ENCODE measurements around the gene SH3D21. TPM values are rescaled to one million over a fixed set of nuclear protein-coding genes. Genes with fewer than 3 reads are reported as not detected.

The SH3D21 gene
- polyA plus RNA-seq, 1 donor from 2014 or later: 2.6 TPM

DNA sequence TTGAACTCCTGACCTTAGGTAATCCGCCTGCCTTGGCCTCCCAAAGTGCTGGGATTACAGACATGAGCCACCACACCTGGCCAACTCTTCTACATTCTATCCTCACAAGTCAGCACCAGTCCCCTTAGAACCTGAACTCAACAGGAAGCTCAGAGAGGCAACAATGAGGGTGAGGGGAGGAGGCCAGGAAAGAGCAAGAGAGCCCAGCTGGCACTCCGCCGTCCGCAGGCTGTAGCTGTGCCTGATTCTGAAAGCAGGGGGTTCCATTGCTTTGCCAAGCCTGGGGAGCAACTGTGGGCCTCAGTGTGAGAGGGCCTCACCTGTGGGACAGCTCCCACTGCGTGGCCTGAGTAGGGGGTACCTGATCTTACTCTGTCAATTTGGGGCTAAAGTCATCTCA, 60.9 kb downstream of the SH3D21 start:
- no peak overlapping the region for H3K27ac ChIP-seq (ENCODE audit: low read length)
- no peaks in the 10 kb centered on the region for H3F3A ChIP-seq (ENCODE audit: insufficient read depth, low read length, poor library complexity, severe bottlenecking)
- no peak overlapping the region for H3K9ac ChIP-seq (ENCODE audit: low read length)
- no peak overlapping the region for H3K4me3 ChIP-seq (ENCODE audit: low read length)
- H3K36me3 ChIP-seq (ENCODE audit: insufficient read depth, low read length): no peaks in the 10 kb centered on the region
- no peaks in the 10 kb centered on the region for H4K20me1 ChIP-seq (ENCODE audit: insufficient read depth)
- H3K27me3 ChIP-seq (ENCODE audit: insufficient read depth, low read depth, low read length): no peaks in the 10 kb centered on the region
- H2AFZ ChIP-seq (ENCODE audit: low read depth, low read length): no peak overlapping the region
- TF ChIP-seq SMC3 (conservative IDR thresholded peaks at IDR 0.05; ENCODE audit: poor library complexity) (no peak), MXI1 (conservative IDR thresholded peaks at IDR 0.05; ENCODE audit: poor library complexity, severe bottlenecking) (no peak), TAF1 (IDR thresholded peaks at IDR 0.05; ENCODE audit: low read depth) (no peak), RAD21 (conservative IDR thresholded peaks at IDR 0.05) (no peak), POLR2AphosphoS5 (IDR thresholded peaks at IDR 0.05) (no peak), EP300 (conservative IDR thresholded peaks at IDR 0.05; ENCODE audit: poor library complexity, severe bottlenecking) (no peak), EZH2 (IDR thresholded peaks at IDR 0.05; ENCODE audit: borderline replicate concordance, insufficient read depth, low read length, poor library complexity, severe bottlenecking) (no peak)
- TF ChIP-seq, protein P1, sequence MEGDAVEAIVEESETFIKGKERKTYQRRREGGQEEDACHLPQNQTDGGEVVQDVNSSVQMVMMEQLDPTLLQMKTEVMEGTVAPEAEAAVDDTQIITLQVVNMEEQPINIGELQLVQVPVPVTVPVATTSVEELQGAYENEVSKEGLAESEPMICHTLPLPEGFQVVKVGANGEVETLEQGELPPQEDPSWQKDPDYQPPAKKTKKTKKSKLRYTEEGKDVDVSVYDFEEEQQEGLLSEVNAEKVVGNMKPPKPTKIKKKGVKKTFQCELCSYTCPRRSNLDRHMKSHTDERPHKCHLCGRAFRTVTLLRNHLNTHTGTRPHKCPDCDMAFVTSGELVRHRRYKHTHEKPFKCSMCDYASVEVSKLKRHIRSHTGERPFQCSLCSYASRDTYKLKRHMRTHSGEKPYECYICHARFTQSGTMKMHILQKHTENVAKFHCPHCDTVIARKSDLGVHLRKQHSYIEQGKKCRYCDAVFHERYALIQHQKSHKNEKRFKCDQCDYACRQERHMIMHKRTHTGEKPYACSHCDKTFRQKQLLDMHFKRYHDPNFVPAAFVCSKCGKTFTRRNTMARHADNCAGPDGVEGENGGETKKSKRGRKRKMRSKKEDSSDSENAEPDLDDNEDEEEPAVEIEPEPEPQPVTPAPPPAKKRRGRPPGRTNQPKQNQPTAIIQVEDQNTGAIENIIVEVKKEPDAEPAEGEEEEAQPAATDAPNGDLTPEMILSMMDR (IDR thresholded peaks at IDR 0.05; ENCODE audit: poor library complexity, severe bottlenecking): no peak
- TF ChIP-seq, protein P2, sequence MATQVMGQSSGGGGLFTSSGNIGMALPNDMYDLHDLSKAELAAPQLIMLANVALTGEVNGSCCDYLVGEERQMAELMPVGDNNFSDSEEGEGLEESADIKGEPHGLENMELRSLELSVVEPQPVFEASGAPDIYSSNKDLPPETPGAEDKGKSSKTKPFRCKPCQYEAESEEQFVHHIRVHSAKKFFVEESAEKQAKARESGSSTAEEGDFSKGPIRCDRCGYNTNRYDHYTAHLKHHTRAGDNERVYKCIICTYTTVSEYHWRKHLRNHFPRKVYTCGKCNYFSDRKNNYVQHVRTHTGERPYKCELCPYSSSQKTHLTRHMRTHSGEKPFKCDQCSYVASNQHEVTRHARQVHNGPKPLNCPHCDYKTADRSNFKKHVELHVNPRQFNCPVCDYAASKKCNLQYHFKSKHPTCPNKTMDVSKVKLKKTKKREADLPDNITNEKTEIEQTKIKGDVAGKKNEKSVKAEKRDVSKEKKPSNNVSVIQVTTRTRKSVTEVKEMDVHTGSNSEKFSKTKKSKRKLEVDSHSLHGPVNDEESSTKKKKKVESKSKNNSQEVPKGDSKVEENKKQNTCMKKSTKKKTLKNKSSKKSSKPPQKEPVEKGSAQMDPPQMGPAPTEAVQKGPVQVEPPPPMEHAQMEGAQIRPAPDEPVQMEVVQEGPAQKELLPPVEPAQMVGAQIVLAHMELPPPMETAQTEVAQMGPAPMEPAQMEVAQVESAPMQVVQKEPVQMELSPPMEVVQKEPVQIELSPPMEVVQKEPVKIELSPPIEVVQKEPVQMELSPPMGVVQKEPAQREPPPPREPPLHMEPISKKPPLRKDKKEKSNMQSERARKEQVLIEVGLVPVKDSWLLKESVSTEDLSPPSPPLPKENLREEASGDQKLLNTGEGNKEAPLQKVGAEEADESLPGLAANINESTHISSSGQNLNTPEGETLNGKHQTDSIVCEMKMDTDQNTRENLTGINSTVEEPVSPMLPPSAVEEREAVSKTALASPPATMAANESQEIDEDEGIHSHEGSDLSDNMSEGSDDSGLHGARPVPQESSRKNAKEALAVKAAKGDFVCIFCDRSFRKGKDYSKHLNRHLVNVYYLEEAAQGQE (IDR thresholded peaks at IDR 0.05; ENCODE audit: borderline replicate concordance): no peak
- no peaks in the 10 kb centered on the region for H3K9me2 ChIP-seq (ENCODE audit: insufficient read depth, low read length)
- H3K9me3 ChIP-seq (ENCODE audit: low read length): no peaks in the 10 kb centered on the region
- H3K79me2 ChIP-seq (replicated peaks; ENCODE audit: insufficient read depth, low read length): peaks cover 3% of the 10 kb centered on the region
- H3K4me2 ChIP-seq (ENCODE audit: low read length): no peak overlapping the region

DNA sequence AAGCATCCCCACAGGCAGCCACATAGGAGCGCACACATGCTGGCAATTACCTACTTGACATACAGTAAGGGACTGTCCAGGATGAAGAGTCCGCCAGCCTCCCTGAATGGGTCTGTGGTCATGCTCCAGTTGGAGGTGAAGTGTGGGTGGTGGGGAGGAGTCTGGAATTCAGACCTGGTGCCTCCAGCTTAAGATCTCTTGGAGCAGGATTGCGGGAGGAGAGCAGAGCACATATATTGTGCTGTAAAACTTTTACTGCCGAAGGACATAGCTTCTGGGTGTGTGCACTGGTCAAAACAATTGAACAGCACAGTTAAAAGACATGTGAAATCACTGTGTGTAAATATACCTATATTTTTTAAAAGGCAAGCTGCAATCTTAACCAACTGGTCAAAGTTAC, 61.6 kb downstream of the SH3D21 start:
- no peak for TF ChIP-seq POLR2AphosphoS5 (IDR thresholded peaks at IDR 0.05)
- no peak for TF ChIP-seq MXI1 (conservative IDR thresholded peaks at IDR 0.05; ENCODE audit: poor library complexity, severe bottlenecking)
- TF ChIP-seq, protein P2 (IDR thresholded peaks at IDR 0.05; ENCODE audit: borderline replicate concordance): no peak
- TF ChIP-seq, protein P1 (IDR thresholded peaks at IDR 0.05; ENCODE audit: poor library complexity, severe bottlenecking): no peak
- no peak for TF ChIP-seq SMC3 (conservative IDR thresholded peaks at IDR 0.05; ENCODE audit: poor library complexity)
- TF ChIP-seq EP300 (conservative IDR thresholded peaks at IDR 0.05; ENCODE audit: poor library complexity, severe bottlenecking): no peak
- TF ChIP-seq RAD21 (conservative IDR thresholded peaks at IDR 0.05): no peak
- TF ChIP-seq EZH2 (IDR thresholded peaks at IDR 0.05; ENCODE audit: borderline replicate concordance, insufficient read depth, low read length, poor library complexity, severe bottlenecking): no peak
- TF ChIP-seq TAF1 (IDR thresholded peaks at IDR 0.05; ENCODE audit: low read depth): no peak
- no peaks in the 10 kb centered on the region for H3K27me3 ChIP-seq (ENCODE audit: insufficient read depth, low read depth, low read length)
- H4K20me1 ChIP-seq (ENCODE audit: insufficient read depth): no peaks in the 10 kb centered on the region
- H3K9me3 ChIP-seq (ENCODE audit: low read length): no peaks in the 10 kb centered on the region
- H3K4me3 ChIP-seq (ENCODE audit: low read length): no peak overlapping the region
- no peaks in the 10 kb centered on the region for H3F3A ChIP-seq (ENCODE audit: insufficient read depth, low read length, poor library complexity, severe bottlenecking)
- H2AFZ ChIP-seq (ENCODE audit: low read depth, low read length): no peak overlapping the region
- no peak overlapping the region for H3K27ac ChIP-seq (ENCODE audit: low read length)
- H3K9me2 ChIP-seq (ENCODE audit: insufficient read depth, low read length): no peaks in the 10 kb centered on the region
- no peak overlapping the region for H3K9ac ChIP-seq (ENCODE audit: low read length)
- H3K36me3 ChIP-seq (ENCODE audit: insufficient read depth, low read length): no peaks in the 10 kb centered on the region
- H3K79me2 ChIP-seq (replicated peaks; ENCODE audit: insufficient read depth, low read length): peaks cover 3% of the 10 kb centered on the region
- H3K4me2 ChIP-seq (ENCODE audit: low read length): no peak overlapping the region

Measured in neural cell (in vitro differentiated cells).